ENCODE measurements around the gene SF3A2.

The SF3A2 gene

DNA sequence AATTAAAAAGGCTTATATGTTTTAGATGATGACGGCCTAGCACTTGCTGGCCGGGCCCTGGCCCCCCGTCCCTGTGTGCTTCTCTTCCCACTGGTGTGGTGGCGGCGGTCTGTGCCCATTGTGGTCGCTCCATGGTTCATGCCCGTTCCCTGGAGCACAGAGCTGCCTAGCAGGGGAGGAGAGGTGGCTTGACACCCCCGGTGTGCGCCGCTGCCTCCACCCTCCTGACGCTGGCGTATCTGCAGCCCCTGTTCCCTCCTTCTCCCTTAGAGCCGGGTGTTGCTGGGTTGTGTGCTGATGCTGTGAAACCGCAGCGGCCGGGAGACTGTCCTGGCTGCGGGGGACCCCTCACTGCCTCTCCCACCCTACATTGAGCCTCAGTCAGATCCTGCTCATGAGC is 43.8 kb upstream of the SF3A2 start:
- TF ChIP-seq, protein P1, sequence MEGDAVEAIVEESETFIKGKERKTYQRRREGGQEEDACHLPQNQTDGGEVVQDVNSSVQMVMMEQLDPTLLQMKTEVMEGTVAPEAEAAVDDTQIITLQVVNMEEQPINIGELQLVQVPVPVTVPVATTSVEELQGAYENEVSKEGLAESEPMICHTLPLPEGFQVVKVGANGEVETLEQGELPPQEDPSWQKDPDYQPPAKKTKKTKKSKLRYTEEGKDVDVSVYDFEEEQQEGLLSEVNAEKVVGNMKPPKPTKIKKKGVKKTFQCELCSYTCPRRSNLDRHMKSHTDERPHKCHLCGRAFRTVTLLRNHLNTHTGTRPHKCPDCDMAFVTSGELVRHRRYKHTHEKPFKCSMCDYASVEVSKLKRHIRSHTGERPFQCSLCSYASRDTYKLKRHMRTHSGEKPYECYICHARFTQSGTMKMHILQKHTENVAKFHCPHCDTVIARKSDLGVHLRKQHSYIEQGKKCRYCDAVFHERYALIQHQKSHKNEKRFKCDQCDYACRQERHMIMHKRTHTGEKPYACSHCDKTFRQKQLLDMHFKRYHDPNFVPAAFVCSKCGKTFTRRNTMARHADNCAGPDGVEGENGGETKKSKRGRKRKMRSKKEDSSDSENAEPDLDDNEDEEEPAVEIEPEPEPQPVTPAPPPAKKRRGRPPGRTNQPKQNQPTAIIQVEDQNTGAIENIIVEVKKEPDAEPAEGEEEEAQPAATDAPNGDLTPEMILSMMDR (conservative IDR thresholded peaks at IDR 0.05), result no peak
- H3K27ac ChIP-seq, result no peak overlapping the region

DNA sequence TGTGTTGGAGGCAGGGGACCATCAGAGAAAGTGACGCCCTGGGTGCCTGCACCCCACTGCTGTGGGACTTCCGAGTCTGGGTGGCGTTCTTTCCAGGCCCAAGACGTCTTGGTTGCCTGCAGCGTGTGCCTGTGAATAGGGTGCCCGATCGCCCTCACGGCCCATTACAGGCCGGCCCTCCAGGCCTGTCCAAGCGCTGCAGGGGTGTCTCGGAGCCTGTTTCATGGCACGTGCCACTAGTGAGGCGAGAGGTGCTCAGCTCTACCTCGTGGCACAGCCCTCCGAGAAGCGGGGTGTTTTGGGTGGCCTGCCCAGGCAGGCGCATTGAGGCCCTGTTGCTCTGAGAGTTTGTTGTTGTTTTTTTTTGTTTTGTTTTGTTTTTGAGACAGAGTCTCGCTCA is 42.8 kb upstream of the SF3A2 start:
- TF ChIP-seq, protein P1 (conservative IDR thresholded peaks at IDR 0.05), result no peak
- H3K27ac ChIP-seq, result no peak overlapping the region

DNA sequence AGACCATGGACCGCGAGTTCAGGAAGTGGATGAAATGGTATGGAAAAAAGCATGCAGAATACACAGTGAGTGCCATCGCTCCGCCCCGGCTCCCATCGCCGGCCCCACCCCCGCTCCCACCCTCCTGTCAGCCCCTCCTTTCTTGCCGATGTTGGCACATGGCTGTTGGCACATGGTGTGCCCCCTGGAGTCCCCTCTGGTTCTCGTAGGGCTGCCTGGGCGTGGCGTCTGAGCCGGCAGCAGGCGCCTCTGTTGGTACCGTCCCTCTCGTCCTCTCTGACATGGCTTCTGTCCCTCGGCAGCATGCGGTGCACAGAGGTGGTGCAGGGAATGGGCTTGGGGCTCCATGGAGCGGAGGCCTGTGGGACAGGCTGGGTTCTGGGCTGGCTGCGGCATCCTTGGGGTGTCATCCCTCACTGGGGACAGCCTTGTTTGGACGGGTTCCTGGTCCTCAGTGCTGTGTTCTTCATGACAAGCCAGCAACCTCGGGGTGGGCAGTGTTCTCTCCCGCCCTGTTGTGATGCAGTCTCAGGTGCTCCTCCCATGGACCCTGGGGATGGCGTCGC is 42.0 kb upstream of the SF3A2 start:
- TF ChIP-seq, protein P1 (conservative IDR thresholded peaks at IDR 0.05), result no peak

DNA sequence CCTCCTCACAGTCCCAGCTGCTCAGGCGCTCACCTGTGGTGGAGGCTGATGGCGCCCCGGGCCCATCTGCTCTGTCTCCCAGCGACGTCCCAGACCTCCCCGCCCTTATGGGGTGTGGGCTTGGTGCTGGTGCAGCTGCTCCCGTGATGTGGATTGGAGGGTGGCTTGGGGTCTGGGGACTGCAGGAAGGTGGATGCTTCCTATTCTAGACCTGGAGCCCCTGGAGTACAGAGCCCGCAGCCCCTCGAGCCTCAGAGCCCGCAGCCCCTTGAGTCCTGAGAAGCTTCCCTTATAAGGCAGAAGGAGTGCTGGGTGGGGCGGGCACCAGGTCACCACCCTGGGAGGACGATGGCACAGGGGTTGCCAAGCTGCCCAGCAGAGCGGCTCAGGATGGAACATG is 41.3 kb upstream of the SF3A2 start:
- TF ChIP-seq, protein P1 (conservative IDR thresholded peaks at IDR 0.05), result no peak
- H3K27ac ChIP-seq, result no peak overlapping the region

More for the DNA sequence above, 42.0 kb upstream of the SF3A2 start:
- no peak overlapping the region for H3K27ac ChIP-seq

DNA sequence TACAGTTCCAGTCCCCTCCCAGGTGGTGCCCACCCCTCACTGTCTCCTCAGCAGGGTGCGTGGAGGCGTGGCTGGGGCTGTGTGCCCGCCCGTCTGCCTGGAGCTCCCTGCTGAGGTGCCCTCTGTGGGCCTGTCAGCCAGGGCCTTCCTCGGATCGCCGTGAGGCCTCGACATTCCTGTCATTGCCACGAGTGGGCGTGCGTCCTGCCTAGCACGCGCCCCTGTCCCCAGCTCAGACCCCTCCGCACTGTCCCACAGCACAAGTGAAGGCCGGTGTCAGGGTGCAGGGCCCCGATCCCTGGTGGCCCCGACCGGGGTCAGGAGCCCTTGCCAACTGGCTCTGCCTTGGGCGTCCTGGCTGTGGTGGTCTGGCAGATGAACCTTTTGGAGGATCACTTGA is 40.7 kb upstream of the SF3A2 start:
- TF ChIP-seq, protein P1 (conservative IDR thresholded peaks at IDR 0.05), result no peak
- H3K27ac ChIP-seq, result no peak overlapping the region

DNA sequence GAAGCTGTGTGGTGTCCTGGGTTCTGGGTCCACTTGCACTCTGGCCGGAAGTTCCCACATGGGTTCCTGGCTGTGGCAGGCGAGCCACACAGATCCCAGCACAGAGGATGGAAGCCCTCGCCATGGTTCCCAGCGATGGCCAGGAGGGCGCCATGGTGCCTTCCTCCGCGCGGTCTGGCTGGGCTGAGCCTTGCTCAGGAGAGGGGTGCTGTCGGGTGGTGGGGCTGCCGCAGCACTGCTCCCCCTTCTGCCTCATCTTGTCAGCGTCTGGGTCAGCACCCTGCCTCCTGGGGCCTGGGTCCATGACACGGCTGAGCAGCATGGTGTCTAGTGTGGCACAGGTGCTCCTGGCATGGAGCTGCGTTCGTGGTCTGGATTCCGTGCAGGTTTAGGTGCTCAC is 39.4 kb upstream of the SF3A2 start:
- TF ChIP-seq, protein P1 (conservative IDR thresholded peaks at IDR 0.05), result no peak
- H3K27ac ChIP-seq, result no peak overlapping the region

DNA sequence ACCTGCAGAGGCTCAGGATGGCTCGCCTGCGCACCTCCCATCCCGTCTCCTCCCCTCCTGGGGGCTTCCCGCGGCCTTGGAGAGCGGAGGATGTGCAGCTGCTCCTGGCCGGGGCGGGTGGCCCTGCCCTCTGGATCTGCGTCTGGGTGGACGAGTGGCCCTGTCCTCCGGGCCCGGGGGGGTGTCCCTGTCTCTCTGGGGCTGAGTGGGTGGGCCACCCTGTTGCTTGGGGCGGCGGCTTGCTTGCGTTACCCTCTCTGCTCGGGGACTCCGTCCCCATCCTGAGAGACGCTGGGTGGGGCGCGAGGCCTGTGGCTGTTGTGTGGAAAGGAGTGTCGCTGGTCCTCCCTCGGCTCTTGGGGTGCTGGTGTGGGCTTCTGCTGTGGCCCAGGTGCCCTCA is 38.3 kb upstream of the SF3A2 start:
- H3K27ac ChIP-seq, result no peak overlapping the region
- TF ChIP-seq, protein P1 (conservative IDR thresholded peaks at IDR 0.05), result no peak
